Stimulated activated CD4-positive, alpha-beta T cell treated with anti-CD3 and anti-CD28 coated beads, Interleukin-15, amount 100 ng/mL, for 48 hours (primary cell): Measurements from ENCODE around the gene ADM5.
"Not testable (repeated sequence)": the region's sequence is repeated elsewhere in the genome, so short reads cannot be mapped to it uniquely, and the experiment has no call there.

Experiments used
- DNase-seq, 2 donors: peaks; one replicate each; pipeline ENCODE4 v3.0.0-alpha.2; 2020; ENCODE audit warnings: low read depth in 2 of 2

The ADM5 gene

DNA sequence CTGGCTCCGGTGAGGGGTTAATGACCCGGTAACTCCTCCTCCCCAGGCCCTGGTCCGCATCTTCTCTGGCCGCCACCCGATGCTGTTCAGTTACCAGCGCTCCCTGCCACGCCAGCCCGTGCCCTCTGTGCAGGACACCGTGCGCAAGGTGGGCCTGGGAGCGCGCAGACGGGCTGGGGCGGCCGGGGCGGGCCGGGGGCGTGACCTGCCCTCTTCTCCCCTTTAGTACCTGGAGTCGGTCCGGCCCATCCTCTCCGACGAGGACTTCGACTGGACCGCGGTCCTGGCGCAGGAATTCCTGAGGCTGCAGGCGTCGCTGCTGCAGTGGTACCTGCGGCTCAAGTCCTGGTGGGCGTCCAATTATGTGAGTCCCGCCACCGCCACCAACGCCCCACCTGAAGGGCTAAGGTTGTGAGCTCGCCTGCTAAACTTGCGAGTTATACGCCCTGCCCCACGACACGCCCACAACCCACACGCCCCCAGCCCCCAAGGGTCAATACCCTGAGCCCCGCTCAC is 11.9 kb downstream of the ADM5 start:
- no peak for DNase-seq

DNA sequence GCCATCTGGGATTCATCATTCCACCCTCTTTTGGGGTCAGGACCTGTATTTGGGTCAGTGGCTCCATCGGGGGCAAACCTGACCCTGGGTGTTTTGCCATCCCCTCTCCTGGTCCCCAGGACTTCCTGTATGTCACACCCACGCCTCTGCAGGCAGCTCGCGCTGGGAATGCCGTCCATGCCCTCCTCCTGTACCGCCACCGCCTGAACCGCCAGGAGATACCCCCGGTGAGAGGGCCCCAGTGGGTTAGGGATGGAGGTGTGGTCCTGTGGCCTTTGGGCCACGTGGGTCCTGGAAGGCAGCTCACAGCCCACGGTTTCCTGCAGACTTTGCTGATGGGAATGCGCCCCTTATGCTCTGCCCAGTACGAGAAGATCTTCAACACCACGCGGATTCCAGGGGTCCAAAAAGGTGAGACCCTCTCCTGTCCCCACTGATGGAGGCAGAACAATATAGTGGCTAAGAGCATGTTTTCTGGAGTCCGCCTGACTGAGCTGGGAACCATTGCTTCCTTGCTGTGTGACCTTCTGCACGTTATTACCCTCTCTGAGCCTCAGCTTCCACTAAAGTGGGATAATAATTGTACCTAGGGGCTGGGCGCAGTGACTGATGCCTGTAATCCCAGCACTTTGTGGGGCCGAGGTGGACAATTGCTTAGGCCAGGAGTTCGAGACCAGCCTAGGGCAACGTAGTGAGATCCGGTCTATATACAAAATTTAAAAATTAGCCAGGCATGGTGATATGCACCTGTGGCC is 15.7 kb downstream of the ADM5 start:
- no peak for DNase-seq

DNA sequence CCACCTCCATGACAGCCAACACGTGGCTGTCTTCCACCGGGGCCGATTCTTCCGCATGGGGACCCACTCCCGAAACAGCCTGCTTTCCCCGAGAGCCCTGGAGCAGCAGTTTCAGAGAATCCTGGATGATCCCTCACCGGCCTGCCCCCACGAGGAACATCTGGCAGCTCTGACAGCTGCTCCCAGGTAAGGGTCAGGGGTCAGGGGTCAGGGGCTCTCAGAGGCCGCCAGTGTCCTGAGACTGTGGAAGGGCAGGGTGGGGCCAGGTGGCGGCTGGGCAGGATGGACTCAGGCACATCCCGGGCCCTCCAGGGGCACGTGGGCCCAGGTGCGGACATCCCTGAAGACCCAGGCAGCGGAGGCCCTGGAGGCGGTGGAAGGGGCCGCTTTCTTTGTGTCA is 16.5 kb downstream of the ADM5 start:
- no peak for DNase-seq

DNA sequence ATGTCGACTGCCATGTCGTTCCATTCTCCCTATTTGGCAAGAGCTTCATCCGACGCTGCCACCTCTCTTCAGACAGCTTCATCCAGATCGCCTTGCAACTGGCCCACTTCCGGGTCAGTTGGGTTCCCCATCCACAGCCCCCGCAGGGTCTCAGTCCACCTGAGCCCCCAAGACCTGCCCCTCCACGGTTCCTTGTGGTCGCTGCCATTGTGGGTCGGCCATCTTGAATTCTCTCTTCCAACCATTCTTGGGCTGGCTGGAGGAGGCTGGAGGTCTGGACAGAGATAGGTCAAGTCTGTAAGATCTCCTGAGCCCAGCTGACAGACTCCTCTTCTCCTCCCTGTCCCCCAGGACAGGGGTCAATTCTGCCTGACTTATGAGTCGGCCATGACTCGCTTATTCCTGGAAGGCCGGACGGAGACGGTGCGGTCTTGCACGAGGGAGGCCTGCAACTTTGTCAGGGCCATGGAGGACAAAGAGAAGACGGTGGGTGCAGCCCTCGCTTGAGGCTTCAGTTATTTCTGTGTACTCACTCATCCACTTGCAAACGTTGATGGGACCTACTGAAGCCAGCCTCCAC is 21.1 kb downstream of the ADM5 start:
- no peak for DNase-seq

DNA sequence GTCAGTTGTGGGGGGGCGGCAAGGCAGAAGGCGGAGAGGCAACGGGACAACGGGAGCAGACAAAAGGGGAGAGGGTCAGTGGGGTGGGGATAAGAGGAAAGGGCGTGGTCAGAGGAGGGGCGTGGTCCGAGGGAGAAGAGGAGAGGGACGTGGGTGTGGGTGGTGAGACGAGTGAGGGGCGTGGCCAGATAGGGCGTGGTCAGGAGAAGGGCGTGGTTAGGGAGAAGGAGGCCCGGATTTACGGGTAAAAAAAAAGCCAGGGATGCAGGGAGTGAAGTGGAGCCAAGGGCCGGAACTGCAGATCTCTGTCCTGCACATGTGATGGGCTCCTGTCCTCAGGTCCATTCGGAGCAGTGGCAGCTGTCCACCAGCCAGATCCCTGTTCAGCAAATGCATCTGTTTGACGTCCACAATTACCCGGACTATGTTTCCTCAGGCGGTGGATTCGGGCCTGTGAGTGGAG is 23.0 kb downstream of the ADM5 start:
- DNase-seq, result no peak

DNA sequence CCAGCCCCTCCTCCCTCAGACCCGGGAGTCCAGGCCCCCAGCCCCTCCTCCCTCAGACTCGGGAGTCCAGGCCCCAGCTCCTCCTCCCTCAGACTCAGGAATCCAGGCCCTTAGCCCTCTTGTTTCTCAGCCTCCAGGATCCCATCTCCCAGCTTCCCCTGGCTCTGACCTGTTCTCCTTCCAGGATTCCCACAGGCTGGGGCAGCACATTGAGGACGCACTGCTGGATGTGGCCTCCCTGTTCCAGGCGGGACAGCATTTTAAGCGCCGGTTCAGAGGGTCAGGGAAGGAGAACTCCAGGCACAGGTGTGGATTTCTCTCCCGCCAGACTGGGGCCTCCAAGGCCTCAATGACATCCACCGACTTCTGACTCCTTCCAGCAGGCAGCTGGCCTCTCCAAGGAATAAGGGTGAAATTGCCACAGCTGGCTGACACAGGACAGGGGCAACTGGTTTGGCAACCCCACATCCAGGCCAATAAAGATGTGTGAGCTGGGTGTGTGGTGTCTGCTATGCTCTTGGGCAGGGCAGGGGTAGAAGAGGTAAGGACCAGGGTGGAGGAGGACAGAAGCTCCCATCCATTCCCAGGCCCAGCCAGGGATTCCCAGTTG is 23.9 kb downstream of the ADM5 start:
- no peak for DNase-seq

DNA sequence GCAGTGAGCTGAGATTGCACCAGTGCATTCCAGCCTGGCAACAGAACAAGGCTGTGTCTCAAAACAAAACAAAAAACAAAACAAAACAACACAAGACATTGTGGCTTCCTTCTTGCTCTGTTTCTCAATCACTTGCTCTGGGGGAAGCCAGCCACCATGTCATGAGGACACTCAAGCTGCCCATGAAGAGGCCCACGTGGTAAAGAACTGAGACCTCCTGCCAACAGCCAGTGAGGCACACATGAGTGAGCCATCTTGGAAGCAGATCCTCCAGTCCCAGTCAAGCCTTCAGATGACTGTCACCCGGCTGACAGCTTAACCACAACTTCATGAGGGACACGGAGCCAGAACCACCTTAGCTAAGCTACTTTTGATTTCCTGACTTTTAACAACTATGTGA is 26.8 kb downstream of the ADM5 start:
- DNase-seq, result no peak

DNA sequence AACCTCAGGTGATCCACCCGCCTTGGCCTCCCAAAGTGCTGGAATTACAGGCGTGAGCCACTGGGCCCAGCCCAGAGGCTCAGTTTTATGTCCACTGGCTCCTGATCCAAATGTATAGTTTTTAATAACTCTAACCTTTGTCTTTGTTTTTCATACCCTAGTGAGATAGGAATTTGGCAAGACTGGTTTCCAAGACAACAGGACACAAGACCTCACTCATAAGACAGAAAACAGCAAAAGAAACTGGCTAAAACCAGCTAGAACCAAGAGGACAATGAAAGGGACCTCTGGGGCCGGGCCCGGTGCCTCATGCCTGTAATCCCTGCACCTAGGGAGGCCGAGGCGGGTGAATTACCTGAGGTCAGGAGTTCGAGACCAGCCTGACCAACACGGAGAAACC is 29.1 kb downstream of the ADM5 start:
- DNase-seq, result no peak

DNA sequence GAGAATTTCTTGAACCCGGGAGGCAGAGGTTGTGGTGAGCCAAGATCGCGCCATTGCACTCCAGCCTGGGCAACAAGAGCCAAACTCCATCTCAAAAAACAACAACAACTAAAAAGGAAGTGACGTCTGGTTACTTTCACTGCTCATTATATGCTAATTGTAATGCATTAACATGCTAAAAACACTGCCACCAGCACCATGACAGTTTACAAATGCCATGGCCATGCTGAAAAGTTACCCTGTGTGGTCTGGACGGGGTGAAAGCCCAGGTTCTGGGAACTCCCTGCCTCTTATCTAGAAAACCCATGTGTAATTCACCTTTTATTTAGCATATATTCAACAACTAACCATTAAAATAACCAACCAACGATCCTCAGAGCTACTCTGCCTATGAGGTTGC is 29.6 kb downstream of the ADM5 start:
- no peak for DNase-seq

DNA sequence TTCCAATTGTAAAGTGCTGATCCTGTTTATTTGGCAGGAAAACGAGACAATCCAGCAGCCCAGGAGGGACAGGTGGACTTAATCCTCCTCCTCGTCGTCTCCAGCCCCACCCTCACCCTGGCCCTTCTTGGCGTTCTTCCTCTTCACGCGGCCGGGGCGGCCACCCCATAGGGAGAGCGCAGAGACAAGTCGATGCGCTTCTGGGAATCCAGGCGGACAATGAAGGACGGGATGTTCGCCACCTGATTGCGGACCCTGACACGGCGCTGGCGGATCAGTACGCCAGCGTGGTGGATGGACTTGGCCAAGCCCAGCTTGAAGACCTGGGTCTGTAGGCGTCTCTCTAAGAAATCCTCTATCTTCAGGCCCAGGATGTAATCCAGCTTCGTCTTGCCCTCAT is 30.0 kb downstream of the ADM5 start:
- not testable (repeated sequence) for DNase-seq

DNA sequence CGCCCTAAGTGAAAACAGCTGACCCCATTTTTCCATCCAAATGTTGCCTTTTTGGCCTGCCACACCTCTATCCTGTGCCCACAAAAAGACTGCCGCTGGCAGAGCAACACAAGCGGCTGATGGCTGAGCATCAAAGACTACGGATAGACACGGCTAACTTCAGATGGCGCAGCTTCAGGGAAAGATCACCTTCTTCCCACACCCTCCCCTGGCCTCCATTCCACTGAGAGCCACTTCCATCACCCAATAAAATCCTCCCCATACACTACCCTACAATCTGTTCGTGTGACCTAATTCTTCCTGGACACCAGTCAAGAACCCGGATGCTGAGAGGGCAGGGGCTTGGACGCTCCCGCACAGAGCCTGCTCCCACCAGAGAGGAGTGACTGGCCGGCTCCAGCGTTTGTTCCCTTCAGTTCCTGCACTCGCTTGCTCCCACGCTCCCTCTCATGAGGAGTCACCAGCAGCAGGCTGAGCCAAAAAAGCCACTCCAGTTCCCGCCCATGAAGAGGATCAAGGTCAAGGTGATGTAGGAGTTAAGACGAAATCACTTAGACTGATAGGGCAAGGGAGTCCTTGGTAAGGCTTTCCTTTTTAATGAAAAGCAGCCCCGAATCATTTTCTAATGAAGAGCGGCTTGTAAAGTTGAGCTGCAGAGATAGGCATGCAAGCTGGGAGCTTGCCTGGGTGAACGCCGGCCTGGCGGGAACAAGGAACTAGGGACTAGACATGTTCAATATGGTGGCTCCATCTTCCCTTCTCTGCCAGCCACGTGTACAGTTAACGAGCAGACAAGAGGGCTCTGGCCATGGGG is 38.0 kb downstream of the ADM5 start:
- DNase-seq, result no peak

DNA sequence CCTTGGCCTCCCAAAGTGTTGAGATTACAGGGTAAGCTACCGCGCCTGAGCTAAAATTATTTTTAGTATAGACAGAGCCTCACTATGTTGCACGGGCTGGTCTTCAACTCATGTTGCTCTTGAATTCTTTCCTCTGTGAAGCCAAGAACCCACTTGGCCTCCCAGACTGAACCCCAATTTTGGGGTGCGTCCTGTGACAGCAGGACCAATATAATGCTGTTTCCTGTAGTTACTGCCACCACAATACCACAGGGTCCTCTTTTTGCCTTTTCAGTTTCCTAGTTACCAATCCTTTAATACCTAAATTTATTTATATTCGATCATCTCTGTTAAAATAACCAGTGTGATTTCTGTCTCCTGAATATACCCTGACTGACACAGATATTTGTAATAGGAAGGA is 40.8 kb downstream of the ADM5 start:
- DNase-seq, result no peak

DNA sequence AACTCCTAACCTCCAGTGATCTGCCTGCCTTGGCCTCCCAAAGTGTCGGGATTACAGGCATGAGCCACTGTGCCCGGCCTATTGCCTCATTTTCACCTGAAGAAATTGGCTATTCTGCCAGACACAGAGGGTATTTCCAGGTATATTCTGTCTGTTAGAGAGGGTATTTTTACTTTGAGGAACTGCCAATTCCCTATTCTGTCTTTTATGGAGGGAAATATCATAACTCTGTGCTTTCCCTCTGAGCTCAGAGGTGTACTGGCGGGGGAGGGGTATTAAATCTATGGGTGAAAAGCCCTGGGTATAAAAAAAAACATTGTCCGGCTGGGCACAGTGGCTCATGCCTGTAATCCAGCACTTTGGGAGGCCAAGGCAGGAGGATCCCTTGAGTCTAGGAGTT is 48.9 kb downstream of the ADM5 start:
- DNase-seq, result no peak

DNA sequence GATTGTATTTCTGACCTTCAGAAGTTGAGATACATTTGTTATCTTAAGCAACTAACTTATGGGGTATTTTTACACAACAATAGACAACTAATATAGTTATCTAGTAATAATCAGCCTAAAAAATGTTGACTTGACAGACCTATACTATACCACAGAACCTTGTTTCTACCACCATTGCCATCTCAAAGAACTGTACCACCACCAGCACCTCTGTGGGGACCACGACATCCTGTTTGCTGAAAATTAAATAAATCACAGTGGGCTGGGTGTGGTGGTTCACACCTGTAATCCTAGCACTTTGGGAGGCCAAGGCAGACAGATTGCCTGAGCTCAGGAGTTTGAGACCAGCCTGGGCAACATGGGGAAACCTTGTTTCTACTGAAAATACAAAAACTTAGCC is 49.7 kb downstream of the ADM5 start:
- DNase-seq, result no peak

DNA sequence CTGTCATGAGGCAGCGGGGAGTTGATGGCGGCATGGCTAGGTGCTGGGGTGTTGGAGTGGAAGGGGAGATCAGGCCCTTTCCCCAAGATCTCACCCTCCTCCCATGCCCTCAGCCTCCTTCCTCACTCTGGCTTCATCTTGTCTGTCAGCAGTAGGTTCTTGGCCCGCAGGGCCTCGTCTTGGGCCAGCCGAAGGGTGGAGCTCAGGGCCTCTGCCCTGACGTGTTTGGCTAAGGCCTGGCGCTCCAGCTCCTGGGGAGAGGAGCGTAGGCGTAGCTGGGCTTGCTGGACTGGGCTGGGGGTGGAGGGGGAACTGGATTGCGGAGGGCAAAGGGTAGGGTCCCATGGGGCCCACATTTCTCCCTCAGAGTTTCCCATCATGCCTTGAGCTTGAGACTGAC is 50.5 kb downstream of the ADM5 start:
- no peak for DNase-seq
